Mesothelial cell of epicardium (in vitro differentiated cells): Measurements from ENCODE around the gene CTNND2. TPM values are rescaled to one million over a fixed set of nuclear protein-coding genes. Genes with fewer than 3 reads are reported as not detected.

ENCODE experiments used
- DNase-seq, 2 experiments: peaks; one replicate each; pipeline ENCODE4 v3.0.0; 2021; ENCODE audit warnings: low spot score in 2 of 2; ENCODE audit not compliant: unreplicated experiment in 2 of 2
- H3K27ac Mint-ChIP-seq: 2 replicates; pipeline ENCODE4 v1.8.0; 2021; ENCODE audit warnings: mixed read lengths
- H3K27me3 Mint-ChIP-seq: 2 replicates; pipeline ENCODE4 v1.8.0; 2021; ENCODE audit warnings: low read depth, mixed read lengths
- H3K36me3 Mint-ChIP-seq: 2 replicates; pipeline ENCODE4 v1.8.0; 2021; ENCODE audit warnings: mixed read lengths
- H3K4me1 Mint-ChIP-seq: 2 replicates; pipeline ENCODE4 v1.8.0; 2021; ENCODE audit warnings: mixed read lengths
- H3K4me3 Mint-ChIP-seq: 2 replicates; pipeline ENCODE4 v1.8.0; 2021; ENCODE audit warnings: mild to moderate bottlenecking, moderate library complexity, mixed read lengths
- H3K9me3 Mint-ChIP-seq: 2 replicates; pipeline ENCODE4 v1.8.0; 2021; ENCODE audit warnings: mixed read lengths
- total RNA-seq: library from RNA; stranded (reverse); gene quantifications from 3 replicates; pipeline ENCODE4 v1.2.1, GENCODE V29; 2021
- TF ChIP-seq, protein P1 (sequence below): fragments of 200-600 bp; sonication (generic); IDR thresholded peaks from one replicate; pipeline ENCODE4 v1.5.0; 2021; ENCODE audit warnings: antibody characterized with exemption; ENCODE audit not compliant: unreplicated experiment

Gene CTNND2
- total RNA-seq, 1 donor from 2014 or later: 7.9 TPM

DNA sequence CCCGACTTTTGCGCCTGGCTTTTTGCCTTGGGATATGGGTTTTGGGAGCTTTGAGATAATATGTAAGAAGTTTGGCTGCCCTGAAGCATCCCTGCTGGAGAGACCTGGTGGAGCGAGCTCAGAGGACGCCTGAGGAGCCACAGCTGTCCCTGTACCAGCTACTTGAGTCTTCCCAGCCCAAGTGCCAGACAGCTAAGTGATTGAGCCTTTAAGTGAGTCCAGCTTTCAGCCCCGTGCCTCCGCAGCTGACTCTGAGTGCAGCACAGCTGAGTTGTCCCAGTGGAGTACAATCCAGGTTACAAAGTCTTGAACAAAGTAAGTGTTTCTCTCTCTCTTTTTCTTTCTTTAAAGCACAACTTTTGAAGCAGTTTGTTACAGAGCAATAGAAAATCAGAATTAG is 939.4 kb downstream of the CTNND2 start:
- no peak overlapping the region for H3K4me3 Mint-ChIP-seq
- no peak for DNase-seq
- H3K36me3 Mint-ChIP-seq: peaks cover 2% of the 10 kb centered on the region
- H3K27ac Mint-ChIP-seq: no peak overlapping the region
- TF ChIP-seq, protein P1, sequence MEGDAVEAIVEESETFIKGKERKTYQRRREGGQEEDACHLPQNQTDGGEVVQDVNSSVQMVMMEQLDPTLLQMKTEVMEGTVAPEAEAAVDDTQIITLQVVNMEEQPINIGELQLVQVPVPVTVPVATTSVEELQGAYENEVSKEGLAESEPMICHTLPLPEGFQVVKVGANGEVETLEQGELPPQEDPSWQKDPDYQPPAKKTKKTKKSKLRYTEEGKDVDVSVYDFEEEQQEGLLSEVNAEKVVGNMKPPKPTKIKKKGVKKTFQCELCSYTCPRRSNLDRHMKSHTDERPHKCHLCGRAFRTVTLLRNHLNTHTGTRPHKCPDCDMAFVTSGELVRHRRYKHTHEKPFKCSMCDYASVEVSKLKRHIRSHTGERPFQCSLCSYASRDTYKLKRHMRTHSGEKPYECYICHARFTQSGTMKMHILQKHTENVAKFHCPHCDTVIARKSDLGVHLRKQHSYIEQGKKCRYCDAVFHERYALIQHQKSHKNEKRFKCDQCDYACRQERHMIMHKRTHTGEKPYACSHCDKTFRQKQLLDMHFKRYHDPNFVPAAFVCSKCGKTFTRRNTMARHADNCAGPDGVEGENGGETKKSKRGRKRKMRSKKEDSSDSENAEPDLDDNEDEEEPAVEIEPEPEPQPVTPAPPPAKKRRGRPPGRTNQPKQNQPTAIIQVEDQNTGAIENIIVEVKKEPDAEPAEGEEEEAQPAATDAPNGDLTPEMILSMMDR: no peak
- peaks cover 17% of the 10 kb centered on the region for H3K27me3 Mint-ChIP-seq
- H3K4me1 Mint-ChIP-seq: no peaks in the 10 kb centered on the region
- H3K9me3 Mint-ChIP-seq: peaks cover 3% of the 10 kb centered on the region

DNA sequence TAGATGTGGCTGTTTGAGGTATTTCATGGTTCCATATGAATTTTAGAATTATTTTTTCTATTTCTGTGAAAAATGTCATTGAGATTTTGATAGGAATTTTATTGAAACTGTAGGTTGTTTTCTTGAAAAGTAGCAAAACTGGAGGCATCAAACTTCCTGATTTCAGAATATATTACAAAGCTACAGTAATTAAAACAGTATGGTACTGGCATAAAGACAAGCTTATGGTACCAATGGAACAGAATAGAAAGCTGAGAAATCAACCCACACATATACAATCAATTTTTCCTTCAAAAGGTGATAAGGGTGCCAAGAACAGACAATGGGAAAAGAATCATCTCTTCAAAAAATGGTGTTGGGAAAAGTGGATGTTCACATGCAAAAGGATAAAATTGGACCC is 945.5 kb downstream of the CTNND2 start:
- H3K4me1 Mint-ChIP-seq: no peaks in the 10 kb centered on the region
- H3K27me3 Mint-ChIP-seq: peaks cover 2% of the 10 kb centered on the region
- peaks cover 5% of the 10 kb centered on the region for H3K36me3 Mint-ChIP-seq
- TF ChIP-seq, protein P1: no peak
- H3K27ac Mint-ChIP-seq: no peak overlapping the region
- H3K9me3 Mint-ChIP-seq: peaks cover 10% of the 10 kb centered on the region
- DNase-seq: no peak
- no peak overlapping the region for H3K4me3 Mint-ChIP-seq

DNA sequence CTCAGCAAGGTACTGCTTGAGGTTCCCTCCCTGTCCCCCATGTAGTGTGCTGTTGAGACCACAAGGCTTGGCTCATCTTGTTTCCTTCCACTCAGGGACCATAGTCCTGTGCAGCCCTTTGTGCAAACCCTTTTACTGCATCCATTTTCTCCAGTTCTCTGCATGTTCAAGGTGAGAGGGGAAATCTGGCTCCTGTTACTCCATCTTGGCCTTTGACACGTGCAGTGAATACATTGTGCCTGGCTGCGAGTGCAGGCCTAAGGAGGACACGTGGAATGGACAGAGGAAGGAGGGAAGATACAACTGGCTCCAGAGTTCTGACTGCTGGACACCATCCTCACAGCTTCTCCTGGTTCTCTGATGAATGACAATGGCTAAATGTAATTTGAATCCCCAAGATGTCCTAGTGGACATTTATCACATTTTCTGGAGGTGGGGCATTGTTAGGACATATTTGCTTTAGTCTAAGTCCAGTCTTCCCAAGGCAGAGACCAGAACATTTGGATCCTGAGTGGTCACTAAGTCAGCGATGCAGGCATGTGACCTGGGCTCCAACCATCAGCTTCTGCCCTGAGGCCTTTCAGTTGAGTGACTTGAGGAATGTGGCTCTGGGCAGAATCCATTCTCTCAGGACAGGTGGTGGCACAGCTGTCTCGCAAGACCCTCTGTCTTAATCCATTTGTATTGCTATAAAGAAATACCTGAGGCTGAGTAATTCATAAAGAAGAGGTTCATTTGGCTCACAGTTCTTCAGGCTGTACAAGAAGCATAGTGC is 954.2 kb downstream of the CTNND2 start:
- no peaks in the 10 kb centered on the region for H3K4me1 Mint-ChIP-seq
- peaks cover 15% of the 10 kb centered on the region for H3K9me3 Mint-ChIP-seq
- H3K36me3 Mint-ChIP-seq: no peaks in the 10 kb centered on the region
- peaks cover 10% of the 10 kb centered on the region for H3K27me3 Mint-ChIP-seq
- TF ChIP-seq, protein P1: no peak
- no peak for DNase-seq
- no peak overlapping the region for H3K27ac Mint-ChIP-seq
- no peak overlapping the region for H3K4me3 Mint-ChIP-seq

DNA sequence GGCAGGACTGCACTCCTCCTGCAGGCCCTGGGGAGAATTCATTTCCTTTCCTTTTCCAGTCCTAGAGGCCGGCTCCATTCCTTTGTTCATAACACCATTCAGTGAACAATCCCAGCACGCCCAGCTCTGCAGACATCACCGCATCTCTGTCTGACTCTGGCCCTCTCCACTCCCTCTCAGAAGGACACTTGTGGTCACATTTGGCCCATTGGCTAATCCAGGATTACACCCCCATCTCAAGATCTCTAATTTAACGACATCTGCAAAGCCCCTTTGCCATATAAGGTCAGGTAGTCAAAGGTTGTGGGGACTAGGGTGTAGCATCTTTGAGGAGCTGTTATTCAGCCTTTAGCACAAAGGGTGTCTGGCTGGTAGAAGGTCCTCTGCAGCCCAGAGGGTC is 958.2 kb downstream of the CTNND2 start:
- H3K27me3 Mint-ChIP-seq: peaks cover 17% of the 10 kb centered on the region
- H3K36me3 Mint-ChIP-seq: no peaks in the 10 kb centered on the region
- no peak overlapping the region for H3K27ac Mint-ChIP-seq
- DNase-seq: no peak
- TF ChIP-seq, protein P1: no peak
- H3K4me1 Mint-ChIP-seq: peaks cover 3% of the 10 kb centered on the region
- peaks cover 4% of the 10 kb centered on the region for H3K9me3 Mint-ChIP-seq
- no peak overlapping the region for H3K4me3 Mint-ChIP-seq

DNA sequence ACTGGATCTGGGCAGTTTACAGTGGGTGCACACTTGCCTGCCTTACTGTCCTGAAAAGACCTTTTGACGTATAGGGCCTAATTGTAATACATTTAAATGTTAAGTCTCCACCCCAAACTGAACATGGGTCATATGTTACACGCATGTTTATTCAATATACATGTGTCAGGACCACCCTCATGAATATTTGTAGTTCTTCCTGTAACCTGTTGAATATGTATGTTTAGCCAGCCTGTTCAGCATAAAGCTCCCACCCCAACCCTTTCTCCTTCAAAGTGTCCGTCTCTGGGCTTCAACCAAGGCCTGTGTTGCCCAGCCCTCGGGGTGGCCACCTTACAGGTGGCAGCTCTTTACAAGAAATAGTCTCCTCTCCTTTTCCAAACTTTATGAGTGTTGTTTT is 962.3 kb downstream of the CTNND2 start:
- Mint-ChIP-seq H3K27me3 (peaks cover 21% of the 10 kb centered on the region), H3K27ac (no peak overlapping the region), H3K9me3 (no peaks in the 10 kb centered on the region), H3K4me3 (no peak overlapping the region), H3K4me1 (peaks cover 3% of the 10 kb centered on the region), H3K36me3 (no peaks in the 10 kb centered on the region)
- DNase-seq: no peak
- TF ChIP-seq, protein P1: no peak
